HG03108 (cell line): Measurements from ENCODE around the gene LEO1.

Experiments used
- ATAC-seq: cut with Tn5 transposase; IDR thresholded peaks from one replicate; pipeline ENCODE4 v1.9.1; 2021; ENCODE audit warnings: moderate library complexity; ENCODE audit not compliant: unreplicated experiment

LEO1 gene

GRCh38 chr15:51971375-51972133, at the start of gene LEO1:
Gene LEO1 (minus strand): TSS chr15:51971778. CDS start chr15:51971745, 33 bp downstream.
- peak; percentile 83 for ATAC-seq

GRCh38 chr15:52021128-52021671, 49.6 kb upstream of the LEO1 start:
- ATAC-seq = no peak

- ATAC-seq = peak; percentile 1
Measured at GRCh38 chr15:52020221-52021085, 48.9 kb upstream of the LEO1 start.

- ATAC-seq = peak; percentile 41
Measured at GRCh38 chr15:52019394-52020220, 48.0 kb upstream of the LEO1 start.

- peak; percentile 60 for ATAC-seq
Measured at GRCh38 chr15:52018693-52019393, 47.3 kb upstream of the LEO1 start, which contains the start of gene MAPK6. Gene MAPK6 (plus strand): TSS chr15:52019219. CDS start chr15:52046461, 27,242 bp downstream.

- no peak for ATAC-seq
Measured at GRCh38 chr15:52018244-52018643, 46.7 kb upstream of the LEO1 start.

GRCh38 chr15:52016316-52016715, 44.7 kb upstream of the LEO1 start:
- ATAC-seq = no peak

- no peak for ATAC-seq
Measured at GRCh38 chr15:52014616-52015015, 43.0 kb upstream of the LEO1 start.

GRCh38 chr15:52013151-52013791, 41.7 kb upstream of the LEO1 start:
- no peak for ATAC-seq

- no peak for ATAC-seq
Measured at GRCh38 chr15:52012210-52012609, 40.6 kb upstream of the LEO1 start.

GRCh38 chr15:52011711-52012144, 40.1 kb upstream of the LEO1 start:
- ATAC-seq = no peak

- no peak for ATAC-seq
Measured at GRCh38 chr15:52010633-52011595, 39.3 kb upstream of the LEO1 start.

GRCh38 chr15:52008698-52009434, 37.3 kb upstream of the LEO1 start:
- peak; percentile 19 for ATAC-seq

- no peak for ATAC-seq
Measured at GRCh38 chr15:52008359-52008697, 36.8 kb upstream of the LEO1 start.

GRCh38 chr15:52006702-52007340, 35.2 kb upstream of the LEO1 start:
- ATAC-seq = peak; percentile 34

- ATAC-seq = peak; percentile 64
Measured at GRCh38 chr15:52005748-52006701, 34.4 kb upstream of the LEO1 start.
